Activated CD4-positive, alpha-beta T cell treated with anti-CD3 and anti-CD28 coated beads, Interleukin-2, amount 10 ng/mL, durations not matched to agents 7 days and 5 days (primary cell): Measurements from ENCODE around the gene PTPRD. TPM values are rescaled to one million over a fixed set of nuclear protein-coding genes. Genes with fewer than 3 reads are reported as not detected.

Experiments
- CTCF ChIA-PET: fragments of 350-600 bp; sonication (Branson Sonifier 250); formaldehyde crosslinking; loops from one replicate; lab custom pipeline; 2021; ENCODE audit warnings: antibody characterized with exemption; lab: Charles Lee
- POLR2A ChIA-PET: fragments of 350-600 bp; sonication (Branson Sonifier 250); formaldehyde crosslinking; loops from one replicate; lab custom pipeline; 2021; ENCODE audit warnings: antibody characterized with exemption; lab: Charles Lee
- DNase-seq: peaks from one replicate; pipeline ENCODE4 v3.0.0-alpha.2; 2020
- H3K27ac Mint-ChIP-seq: one replicate; pipeline ENCODE4 v1.8.0; 2021; ENCODE audit warnings: mild to moderate bottlenecking, moderate library complexity, mixed read lengths
- H3K27me3 Mint-ChIP-seq: one replicate; pipeline ENCODE4 v1.8.0; 2021; ENCODE audit warnings: mixed read lengths
- H3K36me3 Mint-ChIP-seq: one replicate; pipeline ENCODE4 v1.8.0; 2021; ENCODE audit warnings: low read depth, mixed read lengths
- H3K4me1 Mint-ChIP-seq: one replicate; pipeline ENCODE4 v1.8.0; 2021; ENCODE audit warnings: mixed read lengths
- H3K4me3 Mint-ChIP-seq: one replicate; pipeline ENCODE4 v1.8.0; 2021; ENCODE audit warnings: mild to moderate bottlenecking, moderate library complexity, mixed read lengths
- H3K9me3 Mint-ChIP-seq: one replicate; pipeline ENCODE4 v1.8.0; 2021; ENCODE audit warnings: mixed read lengths
- total RNA-seq, 2 experiments: library from RNA; stranded (reverse); gene quantifications; one replicate each; pipeline ENCODE4 v1.2.3, GENCODE V29; 2021

Gene PTPRD
- total RNA-seq, 2 experiments from 2014 or later: not detected

- no peak overlapping the region for H3K4me3 Mint-ChIP-seq
- POLR2A ChIA-PET: no interaction called here
- H3K27me3 Mint-ChIP-seq: no peaks in the 10 kb centered on the region
Measured at GRCh38 chr9:10204276-10204675, 408.5 kb downstream of the PTPRD start.

GRCh38 chr9:10173561-10173960, 439.2 kb downstream of the PTPRD start:
- Mint-ChIP-seq H3K9me3 (no peaks in the 10 kb centered on the region), H3K4me3 (no peak overlapping the region), H3K27ac (no peak overlapping the region), H3K4me1 (no peaks in the 10 kb centered on the region), H3K36me3 (no peaks in the 10 kb centered on the region), H3K27me3 (no peaks in the 10 kb centered on the region)
- no peak for DNase-seq
- POLR2A ChIA-PET: no interaction called here
- CTCF ChIA-PET: no interaction called here

More at GRCh38 chr9:10204276-10204675, 408.5 kb downstream of the PTPRD start:
- Mint-ChIP-seq H3K36me3 (no peaks in the 10 kb centered on the region), H3K4me1 (no peaks in the 10 kb centered on the region), H3K27ac (no peak overlapping the region), H3K9me3 (no peaks in the 10 kb centered on the region)
- CTCF ChIA-PET: no interaction called here
- no peak for DNase-seq

GRCh38 chr9:10172476-10172875, 440.3 kb downstream of the PTPRD start:
- POLR2A ChIA-PET: no interaction called here
- Mint-ChIP-seq H3K4me3 (no peak overlapping the region), H3K36me3 (no peaks in the 10 kb centered on the region), H3K4me1 (no peaks in the 10 kb centered on the region), H3K27me3 (no peaks in the 10 kb centered on the region), H3K9me3 (no peaks in the 10 kb centered on the region), H3K27ac (no peak overlapping the region)
- CTCF ChIA-PET: no interaction called here
- no peak for DNase-seq

GRCh38 chr9:10168241-10168640, 444.6 kb downstream of the PTPRD start:
- no peaks in the 10 kb centered on the region for H3K36me3 Mint-ChIP-seq
- no peak overlapping the region for H3K27ac Mint-ChIP-seq
- H3K27me3 Mint-ChIP-seq: no peaks in the 10 kb centered on the region
- POLR2A ChIA-PET: no interaction called here
- CTCF ChIA-PET: no interaction called here
- no peaks in the 10 kb centered on the region for H3K9me3 Mint-ChIP-seq
- no peak for DNase-seq
- H3K4me3 Mint-ChIP-seq: no peak overlapping the region
- H3K4me1 Mint-ChIP-seq: no peaks in the 10 kb centered on the region

GRCh38 chr9:10148796-10149195, 464.0 kb downstream of the PTPRD start:
- DNase-seq: no peak
- Mint-ChIP-seq H3K27me3 (no peaks in the 10 kb centered on the region), H3K9me3 (no peaks in the 10 kb centered on the region), H3K4me1 (no peaks in the 10 kb centered on the region), H3K36me3 (no peaks in the 10 kb centered on the region), H3K27ac (no peak overlapping the region), H3K4me3 (no peak overlapping the region)
- ChIA-PET CTCF (no interaction called here), POLR2A (no interaction called here)

GRCh38 chr9:10146517-10147331, 466.1 kb downstream of the PTPRD start:
- Mint-ChIP-seq H3K27ac (no peak overlapping the region), H3K36me3 (no peaks in the 10 kb centered on the region), H3K4me3 (no peak overlapping the region), H3K9me3 (no peaks in the 10 kb centered on the region), H3K4me1 (no peaks in the 10 kb centered on the region), H3K27me3 (no peaks in the 10 kb centered on the region)
- ChIA-PET POLR2A (no interaction called here), CTCF (no interaction called here)
- DNase-seq: no peak

GRCh38 chr9:10144355-10144754, 468.4 kb downstream of the PTPRD start:
- ChIA-PET POLR2A (no interaction called here), CTCF (no interaction called here)
- H3K27ac Mint-ChIP-seq: no peak overlapping the region
- no peak overlapping the region for H3K4me3 Mint-ChIP-seq
- no peaks in the 10 kb centered on the region for H3K27me3 Mint-ChIP-seq
- no peaks in the 10 kb centered on the region for H3K9me3 Mint-ChIP-seq
- no peak for DNase-seq
- no peaks in the 10 kb centered on the region for H3K36me3 Mint-ChIP-seq
- no peaks in the 10 kb centered on the region for H3K4me1 Mint-ChIP-seq

- DNase-seq: no peak
- Mint-ChIP-seq H3K4me3 (no peak overlapping the region), H3K9me3 (peaks cover 9% of the 10 kb centered on the region), H3K4me1 (no peaks in the 10 kb centered on the region), H3K27ac (no peak overlapping the region), H3K36me3 (no peaks in the 10 kb centered on the region), H3K27me3 (no peaks in the 10 kb centered on the region)
- CTCF ChIA-PET: interaction anchor here (0.6 kb wide), 1 partner anchor 53 kb away, joined by 6 read pairs; no protein-coding TSS in a partner anchor
- POLR2A ChIA-PET: no interaction called here
Measured at GRCh38 chr9:10135553-10135952, 477.2 kb downstream of the PTPRD start.

- Mint-ChIP-seq H3K9me3 (peaks cover 9% of the 10 kb centered on the region), H3K4me3 (no peak overlapping the region), H3K27ac (no peak overlapping the region), H3K27me3 (no peaks in the 10 kb centered on the region), H3K36me3 (no peaks in the 10 kb centered on the region), H3K4me1 (no peaks in the 10 kb centered on the region)
- no peak for DNase-seq
- CTCF ChIA-PET: no interaction called here
- POLR2A ChIA-PET: no interaction called here
Measured at GRCh38 chr9:10134266-10134665, 478.5 kb downstream of the PTPRD start.

GRCh38 chr9:10130061-10130675, 482.6 kb downstream of the PTPRD start:
- CTCF ChIA-PET: no interaction called here
- Mint-ChIP-seq H3K4me3 (no peak overlapping the region), H3K27ac (no peak overlapping the region), H3K4me1 (no peaks in the 10 kb centered on the region), H3K9me3 (no peaks in the 10 kb centered on the region), H3K27me3 (no peaks in the 10 kb centered on the region), H3K36me3 (no peaks in the 10 kb centered on the region)
- no peak for DNase-seq
- POLR2A ChIA-PET: no interaction called here

GRCh38 chr9:10127867-10128266, 484.9 kb downstream of the PTPRD start:
- Mint-ChIP-seq H3K9me3 (no peaks in the 10 kb centered on the region), H3K27ac (no peak overlapping the region), H3K4me1 (no peaks in the 10 kb centered on the region), H3K4me3 (no peak overlapping the region), H3K36me3 (no peaks in the 10 kb centered on the region), H3K27me3 (no peaks in the 10 kb centered on the region)
- ChIA-PET POLR2A (no interaction called here), CTCF (no interaction called here)
- no peak for DNase-seq

- CTCF ChIA-PET: interaction anchor here (0.5 kb wide), 1 partner anchor 504 kb away, joined by 3 read pairs; no protein-coding TSS in a partner anchor
- H3K4me1 Mint-ChIP-seq: no peaks in the 10 kb centered on the region
- H3K36me3 Mint-ChIP-seq: no peaks in the 10 kb centered on the region
- H3K9me3 Mint-ChIP-seq: no peaks in the 10 kb centered on the region
- DNase-seq: no peak
- H3K27me3 Mint-ChIP-seq: no peaks in the 10 kb centered on the region
- POLR2A ChIA-PET: no interaction called here
- H3K27ac Mint-ChIP-seq: no peak overlapping the region
- no peak overlapping the region for H3K4me3 Mint-ChIP-seq
Measured at GRCh38 chr9:10112798-10113197, 500.0 kb downstream of the PTPRD start.

GRCh38 chr9:10112070-10112469, 500.7 kb downstream of the PTPRD start:
- no peaks in the 10 kb centered on the region for H3K4me1 Mint-ChIP-seq
- H3K36me3 Mint-ChIP-seq: no peaks in the 10 kb centered on the region
- ChIA-PET POLR2A (no interaction called here), CTCF (interaction anchor here (0.5 kb wide), 1 partner anchor 505 kb away, joined by 3 read pairs; no protein-coding TSS in a partner anchor)
- DNase-seq: no peak
- H3K27ac Mint-ChIP-seq: no peak overlapping the region
- no peaks in the 10 kb centered on the region for H3K27me3 Mint-ChIP-seq
- no peaks in the 10 kb centered on the region for H3K9me3 Mint-ChIP-seq
- H3K4me3 Mint-ChIP-seq: no peak overlapping the region
